ENCODE results near the gene IL1RAPL2.

DNA sequence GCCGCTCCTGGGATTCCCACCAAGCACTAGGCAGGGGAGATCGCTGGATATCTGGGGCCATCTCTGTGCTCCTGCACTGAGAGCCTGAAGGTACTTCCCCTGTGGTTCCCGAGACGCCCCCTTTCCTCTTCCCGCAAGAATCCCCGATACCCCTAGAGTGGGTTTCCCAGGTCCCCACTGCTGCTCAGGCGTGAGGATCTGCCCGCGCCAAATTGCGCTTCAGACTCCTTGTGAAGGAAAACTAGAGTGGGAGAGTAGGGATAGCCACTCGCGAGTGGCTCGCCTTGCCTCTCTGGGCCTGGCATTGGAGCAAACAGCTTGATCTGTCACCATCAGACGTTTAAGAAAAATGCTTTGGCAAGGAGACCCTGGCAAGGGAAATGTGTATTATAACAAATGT is 1.5 kb downstream of the IL1RAPL2 start:
- TF ChIP-seq, protein P1, sequence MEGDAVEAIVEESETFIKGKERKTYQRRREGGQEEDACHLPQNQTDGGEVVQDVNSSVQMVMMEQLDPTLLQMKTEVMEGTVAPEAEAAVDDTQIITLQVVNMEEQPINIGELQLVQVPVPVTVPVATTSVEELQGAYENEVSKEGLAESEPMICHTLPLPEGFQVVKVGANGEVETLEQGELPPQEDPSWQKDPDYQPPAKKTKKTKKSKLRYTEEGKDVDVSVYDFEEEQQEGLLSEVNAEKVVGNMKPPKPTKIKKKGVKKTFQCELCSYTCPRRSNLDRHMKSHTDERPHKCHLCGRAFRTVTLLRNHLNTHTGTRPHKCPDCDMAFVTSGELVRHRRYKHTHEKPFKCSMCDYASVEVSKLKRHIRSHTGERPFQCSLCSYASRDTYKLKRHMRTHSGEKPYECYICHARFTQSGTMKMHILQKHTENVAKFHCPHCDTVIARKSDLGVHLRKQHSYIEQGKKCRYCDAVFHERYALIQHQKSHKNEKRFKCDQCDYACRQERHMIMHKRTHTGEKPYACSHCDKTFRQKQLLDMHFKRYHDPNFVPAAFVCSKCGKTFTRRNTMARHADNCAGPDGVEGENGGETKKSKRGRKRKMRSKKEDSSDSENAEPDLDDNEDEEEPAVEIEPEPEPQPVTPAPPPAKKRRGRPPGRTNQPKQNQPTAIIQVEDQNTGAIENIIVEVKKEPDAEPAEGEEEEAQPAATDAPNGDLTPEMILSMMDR (tag by site-specific recombination; IDR thresholded peaks at IDR 0.05): no peak
- TF ChIP-seq ZNF121 (tag by site-specific recombination; IDR thresholded peaks at IDR 0.05) (no peak), ZNF654 (tag by site-specific recombination; IDR thresholded peaks at IDR 0.05; ENCODE audit: low read depth) (no peak)

Measured in HEK293 (cell line).